Muscle layer of duodenum (tissue), 2 donors: ENCODE results near the gene ETS1.

Experiments used
- H3K27ac ChIP-seq: one replicate; pipeline ENCODE4 v1.7.0; 2013; ENCODE audit warnings: mild to moderate bottlenecking, low read length
- H3K27me3 ChIP-seq: one replicate; pipeline ENCODE4 v1.7.0; 2013; ENCODE audit warnings: low read depth, mild to moderate bottlenecking, control low read depth, low read length
- H3K36me3 ChIP-seq, 2 donors: one replicate each; pipeline ENCODE4 v1.7.0; 2013; ENCODE audit warnings: low read length in 2 of 2, control low read depth in 1 of 2, mild to moderate bottlenecking in 1 of 2; ENCODE audit not compliant: insufficient read depth in 2 of 2, control insufficient read depth in 1 of 2
- H3K4me1 ChIP-seq, 2 donors: one replicate each; pipeline ENCODE4 v1.7.0; 2013; ENCODE audit warnings: low read length in 2 of 2, mild to moderate bottlenecking in 2 of 2, control low read depth in 1 of 2, moderate library complexity in 1 of 2; ENCODE audit not compliant: insufficient read depth in 2 of 2, control insufficient read depth in 1 of 2
- H3K4me3 ChIP-seq, 2 donors: one replicate each; pipeline ENCODE4 v1.7.0; 2013; ENCODE audit warnings: low read length in 2 of 2, low read depth in 1 of 2, mild to moderate bottlenecking in 1 of 2
- H3K9me3 ChIP-seq, 2 donors: one replicate each; pipeline ENCODE4 v1.7.0; 2013; ENCODE audit warnings: low read length in 2 of 2, control low read depth in 1 of 2, mild to moderate bottlenecking in 1 of 2; ENCODE audit not compliant: control insufficient read depth in 1 of 2
- donor health status: healthy.

The ETS1 gene

DNA sequence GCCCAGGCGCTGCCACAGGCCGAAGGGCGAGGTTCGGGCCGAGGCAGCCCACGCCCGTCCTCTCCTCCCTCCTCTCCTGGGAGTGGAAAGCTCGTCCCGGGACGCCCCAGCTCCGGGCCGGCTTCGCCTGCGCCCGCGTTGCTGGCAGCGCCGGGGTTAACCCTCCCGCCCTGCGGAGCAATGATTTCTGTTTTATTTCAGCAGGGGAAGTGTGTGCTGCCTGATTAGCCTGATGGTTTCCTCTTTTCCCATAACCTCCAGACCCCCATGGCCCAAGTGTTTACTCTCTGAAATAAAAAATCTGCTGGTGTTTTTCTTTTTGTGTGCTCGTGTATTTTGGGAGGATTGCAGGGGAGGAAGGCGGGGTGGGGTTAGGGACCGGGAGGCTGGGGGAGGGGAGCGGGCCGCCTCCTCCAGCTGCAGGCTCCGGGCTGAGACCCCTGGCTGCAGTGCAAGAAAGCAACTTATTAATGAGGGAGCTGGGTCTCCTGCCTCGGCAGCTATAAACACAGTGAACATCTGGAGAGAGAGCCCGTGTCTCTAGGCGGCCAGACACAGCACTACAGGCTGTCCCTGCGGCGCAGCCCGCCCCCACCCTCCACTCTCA, 38.6 kb downstream of the ETS1 start:
- Histone ChIP-seq H3K36me3 (no peaks in the 10 kb centered on the region), H3K27me3 (no peaks in the 10 kb centered on the region), H3K27ac (peak overlapping the region; percentile 42), H3K4me1 (peaks cover 5 to 11% of the 10 kb centered on the region in 2 donors), H3K9me3 (no peaks in the 10 kb centered on the region), H3K4me3 (peak overlapping the region; percentile 58 to 62)

DNA sequence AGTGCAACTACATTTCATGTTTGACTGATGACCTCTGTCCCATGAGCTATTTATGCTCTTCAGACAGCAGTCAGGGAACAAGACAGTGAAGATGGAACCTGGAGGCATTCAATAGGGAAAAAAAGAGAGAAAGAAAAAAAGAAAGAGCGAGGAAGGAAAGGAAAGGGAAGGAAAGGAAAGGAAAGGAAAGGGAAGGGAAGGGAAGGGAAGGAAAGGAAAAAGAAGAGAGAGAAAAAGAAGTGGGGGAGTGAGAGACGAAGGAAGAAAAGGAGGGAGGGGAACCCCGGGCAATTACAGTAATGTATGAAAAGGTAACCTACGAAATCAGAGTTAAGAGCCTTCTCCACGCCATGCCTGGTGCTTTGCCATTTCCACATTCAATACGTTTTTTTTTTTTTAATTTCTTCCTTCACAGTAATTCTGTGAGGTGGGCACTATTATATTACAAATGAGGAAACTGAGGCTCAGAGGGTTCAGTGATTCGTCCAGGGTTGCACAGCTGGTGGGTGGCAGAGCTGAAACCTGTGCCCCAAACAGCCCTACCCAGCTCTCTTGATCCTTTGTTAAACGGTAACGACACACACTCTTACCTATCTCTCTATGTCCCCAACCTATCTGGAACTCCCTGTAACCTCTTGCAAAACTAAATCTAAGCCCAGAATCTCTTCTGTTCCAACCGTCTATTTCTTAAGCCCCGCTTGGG, 39.3 kb downstream of the ETS1 start:
- no peaks in the 10 kb centered on the region for H3K9me3 ChIP-seq
- peak overlapping the region; percentile 58 to 62 for H3K4me3 ChIP-seq
- no peaks in the 10 kb centered on the region for H3K36me3 ChIP-seq
- H3K27me3 ChIP-seq = no peaks in the 10 kb centered on the region
- H3K27ac ChIP-seq = peak overlapping the region; percentile 42
- peaks cover 5 to 7% of the 10 kb centered on the region in 2 donors for H3K4me1 ChIP-seq

DNA sequence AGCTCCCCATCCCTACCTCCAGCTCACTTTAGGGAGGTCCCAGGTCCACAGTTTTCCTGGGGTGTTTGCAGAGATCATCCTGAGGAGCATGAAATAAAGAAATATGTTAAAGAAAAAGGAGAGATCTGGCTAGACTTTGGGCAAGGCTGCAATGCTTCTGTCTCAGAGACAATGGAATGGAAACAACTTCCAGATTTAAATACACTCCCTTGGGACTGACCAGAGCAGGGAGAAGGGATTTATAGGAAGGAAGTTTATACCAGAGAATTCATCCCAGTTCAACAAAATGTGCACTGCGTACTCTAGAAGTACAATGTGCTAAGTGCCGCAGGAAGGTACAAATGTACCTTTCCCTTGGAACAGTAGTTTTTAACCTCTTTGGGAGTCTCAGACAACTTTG, 40.4 kb downstream of the ETS1 start:
- peaks cover 5 to 7% of the 10 kb centered on the region in 2 donors for H3K4me1 ChIP-seq
- no peaks in the 10 kb centered on the region for H3K36me3 ChIP-seq
- H3K27ac ChIP-seq = no peak overlapping the region
- no peak overlapping the region for H3K4me3 ChIP-seq
- no peaks in the 10 kb centered on the region for H3K27me3 ChIP-seq
- H3K9me3 ChIP-seq = no peaks in the 10 kb centered on the region

DNA sequence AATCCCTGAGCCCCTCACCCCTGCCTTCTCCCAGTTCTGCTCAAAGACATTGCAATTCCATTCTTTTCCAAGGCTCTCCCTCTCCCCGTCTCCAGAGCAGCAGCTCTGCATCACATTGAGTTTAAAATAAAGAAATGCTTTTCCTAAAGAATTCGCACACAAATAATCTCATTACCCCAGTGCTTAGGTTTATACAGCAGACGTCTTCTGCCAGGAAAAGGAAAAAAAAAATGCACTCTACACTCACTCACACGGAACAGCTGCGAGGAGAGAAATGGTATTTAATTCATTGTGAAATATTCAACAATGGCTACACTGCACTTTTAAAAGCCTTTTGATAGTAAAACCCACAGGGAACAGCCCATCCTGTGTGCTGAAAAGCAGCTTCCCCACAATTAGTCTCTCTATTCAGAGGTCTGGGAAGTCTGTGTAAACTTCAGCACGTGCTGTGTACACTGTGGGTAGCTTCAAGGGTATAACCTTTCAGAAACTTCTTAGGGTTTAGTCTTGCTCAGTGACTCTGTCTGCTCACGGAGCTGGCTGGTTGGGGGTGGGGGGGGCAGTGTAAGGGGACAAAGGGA, 42.8 kb downstream of the ETS1 start:
- H3K9me3 ChIP-seq = no peaks in the 10 kb centered on the region
- H3K27ac ChIP-seq = no peak overlapping the region
- peaks cover 5 to 7% of the 10 kb centered on the region in 2 donors for H3K4me1 ChIP-seq
- H3K36me3 ChIP-seq = no peaks in the 10 kb centered on the region
- H3K4me3 ChIP-seq = no peak overlapping the region
- H3K27me3 ChIP-seq = no peaks in the 10 kb centered on the region

DNA sequence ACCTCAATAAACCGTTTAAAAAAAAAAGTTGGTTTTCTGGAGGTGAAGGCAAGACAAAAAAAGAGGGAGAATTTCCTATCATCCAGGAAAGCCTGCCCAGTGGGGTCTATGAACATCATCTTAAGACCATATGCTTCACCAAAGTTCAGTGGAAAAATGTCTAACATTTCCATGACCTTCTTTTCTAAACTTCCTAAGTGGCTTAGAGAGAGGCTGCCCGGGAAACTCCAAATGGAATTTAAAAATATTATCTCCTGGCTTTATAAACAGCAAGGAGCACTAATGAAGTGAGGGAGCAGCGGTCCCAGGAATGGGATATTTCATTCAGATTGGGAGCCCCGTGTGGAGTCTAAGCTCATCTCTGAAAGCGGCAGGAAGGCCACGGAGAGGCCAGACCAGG, 46.9 kb downstream of the ETS1 start:
- Histone ChIP-seq H3K36me3 (no peaks in the 10 kb centered on the region), H3K4me1 (peaks cover 0 to 7% of the 10 kb centered on the region in 2 donors), H3K9me3 (no peaks in the 10 kb centered on the region), H3K4me3 (no peak overlapping the region), H3K27ac (no peak overlapping the region), H3K27me3 (no peaks in the 10 kb centered on the region)

DNA sequence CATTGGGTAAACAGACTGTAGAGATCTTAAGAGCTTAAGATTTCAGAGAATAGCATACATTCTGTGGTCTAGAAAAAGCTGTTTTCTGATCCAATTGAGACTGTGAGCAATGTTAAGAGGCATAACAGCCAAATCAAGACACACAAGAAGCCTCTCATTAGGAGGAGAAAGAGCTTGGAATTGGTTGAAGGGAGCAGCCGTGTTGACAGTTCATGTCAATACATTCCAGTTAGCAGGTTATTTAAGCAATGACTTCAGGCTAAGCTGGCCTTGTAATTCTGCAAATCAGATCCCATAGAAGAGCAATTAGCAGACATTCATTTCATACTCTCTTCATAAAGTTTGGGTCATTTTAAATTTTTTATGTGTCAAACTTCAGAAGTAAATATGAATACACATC, 50.9 kb downstream of the ETS1 start:
- Histone ChIP-seq H3K27me3 (no peaks in the 10 kb centered on the region), H3K9me3 (no peaks in the 10 kb centered on the region), H3K4me1 (no peaks in the 10 kb centered on the region), H3K27ac (no peak overlapping the region), H3K4me3 (no peak overlapping the region), H3K36me3 (no peaks in the 10 kb centered on the region)

DNA sequence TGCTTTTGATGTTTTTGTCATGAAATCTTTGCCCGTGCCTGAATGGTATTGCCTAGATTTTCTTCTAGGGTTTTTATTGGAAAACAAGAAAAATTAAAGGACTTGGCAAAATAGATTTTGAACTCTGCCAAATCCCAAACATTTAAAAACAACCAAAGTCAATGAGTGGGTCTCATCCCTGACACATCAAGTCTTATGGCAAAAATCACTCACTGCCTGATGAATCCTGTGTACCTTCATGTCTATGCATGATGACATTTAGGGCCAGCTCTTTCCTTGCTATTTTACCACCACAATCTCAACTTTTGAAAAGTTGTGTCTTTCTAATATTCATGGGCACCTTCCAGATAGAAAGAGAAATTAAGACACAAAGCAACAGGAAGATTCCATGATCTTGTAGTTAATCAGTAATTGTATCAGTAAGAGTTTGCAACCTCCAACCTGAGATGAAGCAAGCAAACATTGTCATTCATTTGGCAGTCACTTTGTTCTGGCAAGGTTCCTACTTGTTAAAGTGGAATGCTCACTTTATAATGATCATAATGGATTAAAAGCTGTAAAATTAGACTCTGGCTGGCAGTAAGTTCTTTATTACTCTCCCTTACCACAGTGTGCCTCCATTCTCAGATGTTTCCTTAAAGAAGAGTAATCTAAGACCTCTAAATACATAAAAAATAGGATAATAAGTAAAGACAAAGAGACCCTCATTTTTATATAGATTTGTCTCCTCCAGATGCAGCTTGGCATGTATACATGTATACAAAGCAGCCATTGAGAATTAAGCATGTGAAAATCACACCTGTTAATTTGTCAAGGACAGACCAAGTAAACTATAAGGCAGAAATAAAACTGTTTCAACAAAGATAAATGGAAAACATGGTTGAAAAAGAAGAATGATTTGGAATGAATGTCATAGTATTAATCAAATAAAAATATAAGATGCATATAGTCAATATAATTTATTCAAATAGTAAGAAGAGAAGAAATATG, 51.6 kb downstream of the ETS1 start:
- H3K4me1 ChIP-seq = no peaks in the 10 kb centered on the region
- no peak overlapping the region for H3K4me3 ChIP-seq
- H3K27ac ChIP-seq = no peak overlapping the region
- no peaks in the 10 kb centered on the region for H3K9me3 ChIP-seq
- no peaks in the 10 kb centered on the region for H3K27me3 ChIP-seq
- no peaks in the 10 kb centered on the region for H3K36me3 ChIP-seq

DNA sequence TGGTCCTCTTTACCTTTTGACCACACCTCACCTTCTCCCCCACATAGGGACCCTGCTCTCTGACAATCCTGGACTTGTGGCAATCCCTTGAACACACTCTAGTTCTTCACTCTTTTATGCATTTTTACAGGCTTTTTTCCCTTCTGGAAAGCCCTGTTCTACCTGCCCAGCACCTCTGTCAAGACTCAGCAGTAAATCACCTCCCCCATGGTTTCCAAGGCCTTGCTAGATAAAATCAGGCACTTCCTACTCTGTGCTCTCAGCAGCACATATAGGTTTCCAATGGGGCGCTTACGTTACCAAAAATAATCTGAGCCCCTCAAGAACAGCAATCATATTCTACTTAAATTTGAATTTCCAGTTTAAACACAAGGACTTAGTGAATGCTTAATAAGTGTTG, 53.9 kb downstream of the ETS1 start:
- H3K4me3 ChIP-seq = no peak overlapping the region
- H3K27me3 ChIP-seq = no peaks in the 10 kb centered on the region
- H3K9me3 ChIP-seq = no peaks in the 10 kb centered on the region
- H3K36me3 ChIP-seq = no peaks in the 10 kb centered on the region
- H3K27ac ChIP-seq = no peak overlapping the region
- H3K4me1 ChIP-seq = no peaks in the 10 kb centered on the region

DNA sequence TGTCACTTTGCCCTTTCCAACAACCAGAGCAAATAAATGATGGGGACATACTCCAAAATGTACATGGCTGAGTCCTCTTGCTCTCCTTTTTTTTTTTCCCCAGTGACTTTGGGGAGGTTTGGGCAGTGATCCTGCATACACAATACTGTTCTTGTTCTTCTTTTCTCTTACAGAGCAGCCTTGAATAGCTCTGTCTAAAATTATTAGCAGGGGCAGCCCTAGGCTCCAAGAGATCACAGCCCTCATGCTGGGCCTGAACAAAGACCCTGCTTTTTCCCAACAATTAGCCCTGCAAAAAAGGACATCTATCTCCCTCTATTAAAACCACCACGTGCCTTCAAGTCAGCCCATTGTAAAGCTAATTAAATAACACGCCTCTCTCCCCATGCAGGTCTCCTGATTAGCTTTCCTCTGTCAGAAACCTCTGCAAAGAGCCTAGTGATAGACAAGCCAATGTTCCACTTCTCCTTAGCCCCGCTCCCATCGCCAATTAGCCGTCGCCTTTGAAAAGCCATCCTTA, 54.7 kb downstream of the ETS1 start:
- H3K9me3 ChIP-seq = no peaks in the 10 kb centered on the region
- no peaks in the 10 kb centered on the region for H3K27me3 ChIP-seq
- H3K27ac ChIP-seq = no peak overlapping the region
- H3K4me3 ChIP-seq = no peak overlapping the region
- no peaks in the 10 kb centered on the region for H3K36me3 ChIP-seq
- H3K4me1 ChIP-seq = no peaks in the 10 kb centered on the region

DNA sequence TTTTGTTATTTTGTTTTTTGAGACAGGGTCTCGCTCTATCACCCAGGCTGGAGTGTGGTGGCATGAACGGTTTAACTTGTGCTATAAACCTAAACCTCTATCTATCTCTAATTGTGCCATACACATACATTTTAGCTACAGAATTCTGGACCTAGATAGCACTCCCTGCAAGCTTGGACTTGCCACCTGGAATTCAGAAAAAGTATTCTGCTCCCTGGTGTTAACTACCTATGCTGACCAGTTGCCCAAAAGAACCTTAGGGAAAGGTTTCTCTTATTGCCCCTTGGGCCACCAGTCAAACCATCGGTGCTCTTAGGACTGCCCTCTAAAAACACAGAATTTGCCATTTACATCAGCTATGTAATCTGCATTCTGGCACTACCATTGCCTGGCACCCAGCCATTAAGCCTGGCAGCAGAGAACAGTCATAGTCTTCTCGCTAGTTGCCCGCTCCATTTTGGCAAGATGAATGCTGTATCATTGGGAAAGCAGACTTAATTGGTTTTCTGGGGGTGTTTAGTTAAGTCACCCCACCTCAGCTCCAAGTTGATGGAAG, 55.3 kb downstream of the ETS1 start:
- H3K27ac ChIP-seq = no peak overlapping the region
- H3K4me3 ChIP-seq = no peak overlapping the region
- no peaks in the 10 kb centered on the region for H3K36me3 ChIP-seq
- no peaks in the 10 kb centered on the region for H3K9me3 ChIP-seq
- H3K27me3 ChIP-seq = no peaks in the 10 kb centered on the region
- no peaks in the 10 kb centered on the region for H3K4me1 ChIP-seq
